ENCODE measurements around the gene ZNF277.

ZNF277 gene

DNA sequence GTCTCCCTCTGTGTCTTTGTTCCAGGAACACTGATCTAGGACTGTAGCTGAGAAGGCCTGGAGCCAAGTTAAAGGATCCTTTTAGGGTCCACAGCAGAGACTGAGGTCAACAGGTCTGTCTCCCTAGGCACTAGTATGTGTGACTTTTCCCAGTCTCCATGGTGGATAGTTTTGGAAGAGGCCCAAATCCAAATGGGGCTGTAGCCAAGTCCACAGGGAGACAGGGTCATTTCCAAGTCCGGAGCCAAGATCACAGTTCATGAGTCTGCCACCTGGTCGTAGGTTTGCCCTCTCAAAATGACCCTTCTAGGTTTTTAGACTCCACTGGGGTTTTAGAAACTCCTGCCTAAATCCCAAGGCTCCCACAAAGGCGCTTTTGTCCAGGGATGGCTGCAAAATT is 16.8 kb downstream of the ZNF277 start:
- Histone ChIP-seq H3K36me3 (ENCODE audit: low read length) (no peaks in the 10 kb centered on the region), H3F3A (ENCODE audit: insufficient read depth) (no peaks in the 10 kb centered on the region), H3K27ac (ENCODE audit: low read depth, low read length) (no peak overlapping the region), H3K9me2 (replicated peaks; ENCODE audit: insufficient read depth, low read length) (no peaks in the 10 kb centered on the region), H3K4me3 (ENCODE audit: insufficient read depth, low read length, poor library complexity, severe bottlenecking) (no peak overlapping the region), H3K4me2 (ENCODE audit: low read depth, low read length, poor library complexity, severe bottlenecking) (no peak overlapping the region), H3K9me3 (ENCODE audit: insufficient read depth, low read length) (no peaks in the 10 kb centered on the region), H3K27me3 (ENCODE audit: low read length) (no peaks in the 10 kb centered on the region), H3K9ac (ENCODE audit: low read length) (no peak overlapping the region), H3K79me2 (ENCODE audit: insufficient read depth, low read length) (no peaks in the 10 kb centered on the region; the same call in none of the 2 replicates), H4K20me1 (ENCODE audit: low read depth, low read length) (no peaks in the 10 kb centered on the region), H2AFZ (ENCODE audit: low read depth, low read length, severe bottlenecking) (no peak overlapping the region)
- no peak for TF ChIP-seq EZH2phosphoT487 (conservative IDR thresholded peaks at IDR 0.05; ENCODE audit: low read length)
- TF ChIP-seq, protein P1, sequence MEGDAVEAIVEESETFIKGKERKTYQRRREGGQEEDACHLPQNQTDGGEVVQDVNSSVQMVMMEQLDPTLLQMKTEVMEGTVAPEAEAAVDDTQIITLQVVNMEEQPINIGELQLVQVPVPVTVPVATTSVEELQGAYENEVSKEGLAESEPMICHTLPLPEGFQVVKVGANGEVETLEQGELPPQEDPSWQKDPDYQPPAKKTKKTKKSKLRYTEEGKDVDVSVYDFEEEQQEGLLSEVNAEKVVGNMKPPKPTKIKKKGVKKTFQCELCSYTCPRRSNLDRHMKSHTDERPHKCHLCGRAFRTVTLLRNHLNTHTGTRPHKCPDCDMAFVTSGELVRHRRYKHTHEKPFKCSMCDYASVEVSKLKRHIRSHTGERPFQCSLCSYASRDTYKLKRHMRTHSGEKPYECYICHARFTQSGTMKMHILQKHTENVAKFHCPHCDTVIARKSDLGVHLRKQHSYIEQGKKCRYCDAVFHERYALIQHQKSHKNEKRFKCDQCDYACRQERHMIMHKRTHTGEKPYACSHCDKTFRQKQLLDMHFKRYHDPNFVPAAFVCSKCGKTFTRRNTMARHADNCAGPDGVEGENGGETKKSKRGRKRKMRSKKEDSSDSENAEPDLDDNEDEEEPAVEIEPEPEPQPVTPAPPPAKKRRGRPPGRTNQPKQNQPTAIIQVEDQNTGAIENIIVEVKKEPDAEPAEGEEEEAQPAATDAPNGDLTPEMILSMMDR (IDR thresholded peaks at IDR 0.05; ENCODE audit: insufficient read depth, low read length, poor library complexity, severe bottlenecking) = no peak

DNA sequence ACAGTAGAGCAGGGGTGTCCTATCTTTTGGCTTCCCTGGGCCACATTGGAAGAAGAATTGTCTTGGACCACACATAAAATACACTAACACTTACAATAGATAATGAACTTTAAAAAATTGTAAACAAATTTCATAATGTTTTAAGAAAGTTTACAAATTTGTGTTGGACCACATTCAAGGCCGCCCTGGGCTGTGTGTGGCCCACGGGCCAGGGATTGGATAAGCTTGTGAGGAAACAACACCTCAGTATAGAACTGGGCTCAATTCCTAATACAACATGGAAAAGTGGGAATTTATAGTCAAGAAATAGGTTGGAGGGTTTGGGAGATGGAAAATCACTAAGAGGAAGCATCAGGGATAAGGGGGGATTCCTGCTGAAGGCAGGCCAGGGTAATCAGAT is 17.7 kb downstream of the ZNF277 start:
- Histone ChIP-seq H2AFZ (ENCODE audit: low read depth, low read length, severe bottlenecking) (no peak overlapping the region), H3K4me2 (ENCODE audit: low read depth, low read length, poor library complexity, severe bottlenecking) (no peak overlapping the region), H3K4me3 (ENCODE audit: insufficient read depth, low read length, poor library complexity, severe bottlenecking) (no peak overlapping the region), H3K36me3 (ENCODE audit: low read length) (no peaks in the 10 kb centered on the region), H4K20me1 (ENCODE audit: low read depth, low read length) (no peaks in the 10 kb centered on the region; the same call in 1 of the 2 replicates), H3K9me2 (replicated peaks; ENCODE audit: insufficient read depth, low read length) (no peaks in the 10 kb centered on the region), H3F3A (ENCODE audit: insufficient read depth) (no peaks in the 10 kb centered on the region), H3K27me3 (ENCODE audit: low read length) (no peaks in the 10 kb centered on the region), H3K9ac (ENCODE audit: low read length) (no peak overlapping the region), H3K9me3 (ENCODE audit: insufficient read depth, low read length) (no peaks in the 10 kb centered on the region), H3K79me2 (ENCODE audit: insufficient read depth, low read length) (no peaks in the 10 kb centered on the region; the same call in none of the 2 replicates), H3K27ac (ENCODE audit: low read depth, low read length) (no peak overlapping the region)
- TF ChIP-seq, protein P1 (IDR thresholded peaks at IDR 0.05; ENCODE audit: insufficient read depth, low read length, poor library complexity, severe bottlenecking) = no peak
- no peak for TF ChIP-seq EZH2phosphoT487 (conservative IDR thresholded peaks at IDR 0.05; ENCODE audit: low read length)

DNA sequence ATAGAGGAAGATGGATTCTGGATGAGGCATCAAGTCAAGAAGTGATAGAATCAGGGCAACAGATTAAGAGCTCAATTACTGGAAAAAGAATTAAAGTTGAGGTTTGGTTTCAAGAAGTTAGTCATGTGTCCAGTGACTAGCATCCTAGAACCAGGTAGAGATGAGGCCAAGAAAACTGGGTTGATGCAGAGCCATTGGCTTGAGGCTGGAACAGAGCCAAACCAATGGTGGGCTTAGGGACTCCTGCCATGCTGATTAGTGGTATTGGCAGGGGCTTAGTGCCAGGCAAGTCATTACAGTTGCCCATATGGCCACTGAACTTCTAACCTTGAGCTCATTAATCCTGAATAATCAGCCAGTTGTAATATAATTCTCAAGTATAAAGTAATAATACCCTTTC is 18.5 kb downstream of the ZNF277 start:
- Histone ChIP-seq H3F3A (ENCODE audit: insufficient read depth) (no peaks in the 10 kb centered on the region), H3K36me3 (ENCODE audit: low read length) (no peaks in the 10 kb centered on the region), H3K27me3 (ENCODE audit: low read length) (no peaks in the 10 kb centered on the region), H3K79me2 (ENCODE audit: insufficient read depth, low read length) (no peaks in the 10 kb centered on the region; the same call in none of the 2 replicates), H3K27ac (ENCODE audit: low read depth, low read length) (no peak overlapping the region), H3K9me2 (replicated peaks; ENCODE audit: insufficient read depth, low read length) (no peaks in the 10 kb centered on the region), H4K20me1 (ENCODE audit: low read depth, low read length) (no peaks in the 10 kb centered on the region; the same call in 1 of the 2 replicates), H3K4me3 (ENCODE audit: insufficient read depth, low read length, poor library complexity, severe bottlenecking) (no peak overlapping the region), H3K9me3 (ENCODE audit: insufficient read depth, low read length) (no peaks in the 10 kb centered on the region), H2AFZ (ENCODE audit: low read depth, low read length, severe bottlenecking) (no peak overlapping the region), H3K9ac (ENCODE audit: low read length) (no peak overlapping the region), H3K4me2 (ENCODE audit: low read depth, low read length, poor library complexity, severe bottlenecking) (no peak overlapping the region)
- TF ChIP-seq EZH2phosphoT487 (conservative IDR thresholded peaks at IDR 0.05; ENCODE audit: low read length) = no peak
- TF ChIP-seq, protein P1 (IDR thresholded peaks at IDR 0.05; ENCODE audit: insufficient read depth, low read length, poor library complexity, severe bottlenecking) = no peak
